Erythroblast (primary cell): ENCODE results near the gene UGT2B28.
"Not testable (repeated sequence)": the region's sequence is repeated elsewhere in the genome, so short reads cannot be mapped to it uniquely, and the experiment has no call there.

Experiments
- GATA1 ChIP-seq: IDR thresholded peaks from 2 replicates; pipeline ENCODE4 v1.6.1; 2011; ENCODE audit warnings: low read depth, mild to moderate bottlenecking, control low read depth, low read length, moderate library complexity
- POLR2A ChIP-seq: IDR thresholded peaks from 2 replicates; pipeline ENCODE4 v1.6.1; 2011; ENCODE audit warnings: mild to moderate bottlenecking, low read length

GRCh38 chr4:69308426-69309033 lies 28.3 kb downstream of the UGT2B28 start:
- not testable (repeated sequence) for TF ChIP-seq POLR2A, GATA1
